Stimulated activated CD8-positive, alpha-beta memory T cell treated with anti-CD3 and anti-CD28 coated beads, Interleukin-4, amount 100 ng/mL, for 24 hours (primary cell): ENCODE data around the gene NFKB2.

Experiments
- DNase-seq: peaks from one replicate; pipeline ENCODE4 v3.0.0-alpha.2; 2020; ENCODE audit warnings: low read depth

The NFKB2 gene

GRCh38 chr10:102408728-102409603, 13.5 kb downstream of the NFKB2 start:
- DNase-seq, result peak; percentile 75

- no peak for DNase-seq
These were observed 14.3 kb downstream of the NFKB2 start for GRCh38 chr10:102409604-102410428.

- peak; percentile 46 for DNase-seq
These were observed 15.0 kb downstream of the NFKB2 start for GRCh38 chr10:102410429-102411073.

GRCh38 chr10:102411341-102412255, 16.1 kb downstream of the NFKB2 start:
- no peak for DNase-seq

GRCh38 chr10:102412293-102412692, 16.8 kb downstream of the NFKB2 start:
- no peak for DNase-seq

- DNase-seq, result no peak
These were observed 17.7 kb downstream of the NFKB2 start for GRCh38 chr10:102413053-102413705.

GRCh38 chr10:102413806-102414561, 18.5 kb downstream of the NFKB2 start:
- DNase-seq, result no peak

- no peak for DNase-seq
These were observed 19.2 kb downstream of the NFKB2 start for GRCh38 chr10:102414749-102415148.

GRCh38 chr10:102416283-102416682, 20.8 kb downstream of the NFKB2 start:
- no peak for DNase-seq

- no peak for DNase-seq
These were observed 21.2 kb downstream of the NFKB2 start for GRCh38 chr10:102416695-102417094.

- no peak for DNase-seq
These were observed 23.2 kb downstream of the NFKB2 start, which contains the start of gene PSD for GRCh38 chr10:102418622-102419268. PSD (minus strand) TSS chr10:102418785; CDS start chr10:102417038, 1,747 bp downstream.

GRCh38 chr10:102419269-102420180, 24.0 kb downstream of the NFKB2 start:
- DNase-seq, result peak; percentile 56

GRCh38 chr10:102420181-102420713, 24.7 kb downstream of the NFKB2 start:
- DNase-seq, result no peak

GRCh38 chr10:102420714-102421506, 25.4 kb downstream of the NFKB2 start, which contains the start of gene FBXL15:
FBXL15 (plus strand) TSS chr10:102420836; CDS start chr10:102421130, 294 bp downstream.
- peak; percentile 94 for DNase-seq

- DNase-seq, result no peak
These were observed 25.9 kb downstream of the NFKB2 start for GRCh38 chr10:102421507-102421756.

- DNase-seq, result no peak
These were observed 26.4 kb downstream of the NFKB2 start for GRCh38 chr10:102421757-102422512.
